Erythroblast (primary cell): Measurements from ENCODE around the gene VASH1.

ENCODE experiments used
- DNase-seq, 2 experiments: peaks; one replicate each; lab custom pipeline; 2025; lab: John Stamatoyannopoulos, UW
- GATA1 ChIP-seq: IDR thresholded peaks from 2 replicates; pipeline ENCODE4 v1.6.1; 2011; ENCODE audit warnings: low read depth, mild to moderate bottlenecking, control low read depth, low read length, moderate library complexity
- POLR2A ChIP-seq: IDR thresholded peaks from 2 replicates; pipeline ENCODE4 v1.6.1; 2011; ENCODE audit warnings: mild to moderate bottlenecking, low read length

The VASH1 gene

GRCh38 chr14:76806446-76806845 is 45.2 kb downstream of the VASH1 start:
- no peak for DNase-seq
- TF ChIP-seq POLR2A (no peak), GATA1 (no peak)

- no peak for DNase-seq
- no peak for TF ChIP-seq POLR2A
- TF ChIP-seq GATA1: no peak
Measured at GRCh38 chr14:76808011-76808410, 46.7 kb downstream of the VASH1 start.

DNA sequence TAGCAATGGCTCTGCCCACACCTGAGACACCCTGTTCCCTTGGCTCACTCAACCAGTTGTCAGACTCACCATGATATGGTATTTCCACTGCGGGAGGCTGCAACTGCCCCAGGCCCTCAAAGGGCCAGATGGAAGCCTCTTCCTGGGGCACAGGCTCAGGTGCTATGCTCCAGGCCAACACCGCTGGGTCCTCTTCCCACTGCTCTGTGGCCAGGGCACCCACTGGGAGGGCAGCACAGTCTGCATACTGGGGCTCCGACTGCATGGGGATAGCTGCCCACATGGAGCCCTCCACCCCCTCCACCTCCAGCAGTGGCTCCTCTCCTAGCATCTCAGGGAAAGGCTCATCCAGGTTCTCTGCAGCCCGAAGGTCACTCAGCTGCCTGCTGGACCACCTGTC is 47.7 kb downstream of the VASH1 start:
- TF ChIP-seq POLR2A (no peak), GATA1 (no peak)
- DNase-seq: no peak

GRCh38 chr14:76810525-76810924 is 49.3 kb downstream of the VASH1 start:
- peak in 1 of 2 experiments; percentile 32 for DNase-seq
- TF ChIP-seq GATA1: no peak
- TF ChIP-seq POLR2A: no peak

DNA sequence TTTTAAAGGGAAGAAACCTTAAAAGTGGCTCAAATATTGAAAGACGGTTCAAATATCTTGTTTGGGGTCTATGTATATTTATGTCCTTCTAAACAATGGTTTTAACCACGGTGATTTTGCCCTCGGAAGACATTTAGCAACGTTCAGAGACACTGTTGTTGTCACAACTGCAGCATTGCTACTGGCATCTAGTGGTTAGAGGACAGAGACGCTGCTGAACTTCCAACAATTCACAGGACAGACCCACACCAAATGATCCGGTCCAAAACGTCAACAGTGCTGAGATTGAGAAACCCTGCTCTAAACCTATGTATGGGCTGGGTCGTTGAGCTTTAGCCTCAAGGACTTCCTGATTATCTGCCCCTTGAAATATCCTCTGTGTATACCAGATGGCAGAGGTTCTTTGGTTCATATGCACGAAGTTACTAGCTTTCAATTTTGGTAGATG is 49.7 kb downstream of the VASH1 start:
- TF ChIP-seq POLR2A (no peak), GATA1 (no peak)
- DNase-seq: peak; percentile 47 to 48

DNA sequence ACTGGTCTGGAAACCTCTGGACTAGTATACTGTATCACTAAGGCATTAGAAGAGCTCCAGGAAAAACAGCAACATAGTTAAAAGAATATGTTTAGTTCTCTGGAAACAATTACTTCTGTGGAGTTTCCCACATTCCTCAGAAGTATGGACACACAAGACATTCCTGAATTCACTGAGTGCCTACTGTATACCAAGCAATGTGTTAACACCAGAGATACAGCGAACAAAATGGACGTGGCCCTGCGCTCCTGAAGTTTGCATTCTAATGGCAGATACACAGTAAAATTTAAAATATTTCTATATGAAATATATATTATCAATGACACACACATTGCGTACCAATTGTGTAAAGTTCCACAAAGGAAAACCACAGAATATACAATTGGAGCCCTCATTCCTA is 50.3 kb downstream of the VASH1 start:
- DNase-seq: peak; percentile 8 to 29
- TF ChIP-seq POLR2A: no peak
- TF ChIP-seq GATA1: no peak

DNA sequence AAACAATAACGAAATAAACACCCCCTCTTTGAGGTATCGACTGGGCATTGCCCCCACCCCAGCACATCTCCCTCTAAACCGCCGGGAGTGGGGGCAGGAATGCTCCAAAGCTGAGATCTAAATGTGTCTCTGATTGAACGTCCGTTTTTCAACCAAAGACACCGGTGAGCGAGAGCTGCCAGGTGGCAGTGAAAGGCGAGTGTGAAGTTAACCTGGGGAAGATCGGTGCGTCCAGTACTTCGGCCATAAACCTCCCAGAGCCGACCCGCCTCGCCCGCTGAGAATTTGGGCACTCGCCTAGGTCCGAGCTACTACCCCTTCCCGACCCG is 50.8 kb downstream of the VASH1 start:
- TF ChIP-seq POLR2A (no peak), GATA1 (no peak)
- no peak for DNase-seq

DNA sequence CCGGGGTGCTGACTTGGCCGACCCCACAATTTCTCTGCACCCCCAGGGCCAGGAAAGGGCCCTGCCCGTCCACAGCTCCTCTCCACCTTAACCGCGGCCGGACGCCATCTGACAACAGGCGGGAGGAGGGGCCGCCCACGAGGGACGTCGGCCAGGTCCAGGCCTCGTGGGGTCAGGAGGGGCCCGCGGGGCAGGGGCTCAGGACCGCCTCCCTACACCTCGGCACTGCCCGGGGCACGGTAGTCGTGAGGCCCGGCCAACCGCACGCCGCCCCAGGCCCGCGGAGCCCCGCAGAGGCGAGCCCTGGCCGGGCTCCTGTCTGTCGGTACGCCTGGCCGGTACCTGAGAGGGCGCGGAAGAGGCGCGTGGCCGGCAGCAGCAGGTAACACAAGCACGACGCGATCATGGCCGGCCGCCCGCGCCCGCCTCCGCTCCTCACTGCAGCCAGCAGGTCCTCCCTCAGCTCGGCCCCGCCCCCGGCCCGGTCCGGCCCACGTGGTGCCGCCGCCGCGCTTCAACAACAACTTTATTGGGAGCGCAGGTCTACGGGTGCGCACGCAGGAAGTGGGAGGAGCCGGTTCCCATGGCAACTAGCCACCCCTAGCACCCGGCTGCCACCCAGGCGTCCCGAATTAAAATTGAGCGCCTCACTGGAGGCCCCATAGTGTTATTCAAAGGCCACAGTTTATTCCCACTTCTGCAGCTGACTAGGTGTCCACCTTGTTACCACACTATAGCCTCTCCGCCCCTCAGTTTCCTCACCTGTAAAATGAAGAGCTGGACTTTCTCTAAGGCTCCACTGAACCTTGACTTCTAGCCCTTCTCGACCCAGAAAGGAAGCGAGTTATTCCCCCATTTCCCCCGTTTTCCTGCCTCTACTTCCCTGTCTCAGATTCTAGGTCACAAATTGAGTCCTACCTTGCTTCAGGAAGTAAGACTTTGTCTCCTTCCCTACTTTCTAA is 51.4 kb downstream of the VASH1 start, which contains the start of gene ANGEL1:
Gene ANGEL1 (minus strand): TSS at position 461 of the 962 bp plus-strand sequence. CDS start 55 bp downstream, at position 406.
- peak; percentile 96 to 97 for DNase-seq
- TF ChIP-seq GATA1 (no peak), POLR2A (peak; percentile 75)

DNA sequence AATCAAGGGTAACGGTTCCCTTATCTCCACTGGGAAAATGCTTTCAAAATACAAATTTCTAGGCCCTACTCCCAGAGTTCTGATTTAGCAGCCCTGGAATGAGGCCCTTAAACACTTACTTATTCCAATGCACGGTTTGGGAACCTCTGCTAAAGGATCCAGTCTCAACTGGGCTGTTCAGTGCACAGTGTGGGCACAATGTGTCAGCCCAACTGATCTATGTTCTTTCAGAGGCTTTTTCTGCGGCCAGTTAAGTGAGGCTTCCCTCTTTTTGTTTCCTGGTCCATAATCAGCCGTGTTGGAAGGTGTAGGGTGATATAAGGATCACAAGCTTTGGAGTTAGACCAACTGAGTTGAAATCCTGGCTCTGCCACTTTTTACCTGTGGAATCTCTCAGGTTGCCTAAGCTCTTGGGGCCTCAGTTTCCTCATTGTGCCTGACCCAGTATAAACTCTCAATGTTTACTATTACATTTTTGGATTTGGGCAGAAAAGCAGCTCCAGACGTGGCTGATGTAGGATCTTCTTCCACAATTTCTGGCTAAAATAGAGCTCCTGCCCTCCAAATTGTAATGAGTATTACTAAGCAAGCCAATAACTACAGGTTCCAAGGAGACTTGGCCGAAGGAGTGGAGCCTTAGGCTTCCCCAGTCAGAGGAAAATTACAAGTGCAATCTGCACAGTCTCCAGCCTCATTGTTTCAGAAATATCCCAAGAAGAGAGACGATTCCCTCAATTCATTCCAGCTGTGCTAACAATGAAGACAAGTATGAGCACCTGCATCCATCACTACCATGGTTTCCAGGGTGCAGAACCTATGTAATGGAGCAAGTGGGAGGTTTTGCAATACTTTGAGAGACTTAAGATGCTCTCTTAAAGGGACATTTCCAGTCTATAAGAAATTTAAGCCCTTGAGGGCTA is 53.7 kb downstream of the VASH1 start:
- no peak for DNase-seq
- TF ChIP-seq POLR2A: no peak
- TF ChIP-seq GATA1: no peak

GRCh38 chr14:76820700-76821099 is 59.4 kb downstream of the VASH1 start:
- TF ChIP-seq GATA1 (no peak), POLR2A (no peak)
- no peak for DNase-seq

GRCh38 chr14:76826122-76826521 is 64.9 kb downstream of the VASH1 start, which contains the start of gene LRRC74A:
LRRC74A (plus strand) TSS chr14:76826408; CDS start chr14:76826698, 290 bp downstream.
- TF ChIP-seq POLR2A (no peak), GATA1 (no peak)
- no peak for DNase-seq

DNA sequence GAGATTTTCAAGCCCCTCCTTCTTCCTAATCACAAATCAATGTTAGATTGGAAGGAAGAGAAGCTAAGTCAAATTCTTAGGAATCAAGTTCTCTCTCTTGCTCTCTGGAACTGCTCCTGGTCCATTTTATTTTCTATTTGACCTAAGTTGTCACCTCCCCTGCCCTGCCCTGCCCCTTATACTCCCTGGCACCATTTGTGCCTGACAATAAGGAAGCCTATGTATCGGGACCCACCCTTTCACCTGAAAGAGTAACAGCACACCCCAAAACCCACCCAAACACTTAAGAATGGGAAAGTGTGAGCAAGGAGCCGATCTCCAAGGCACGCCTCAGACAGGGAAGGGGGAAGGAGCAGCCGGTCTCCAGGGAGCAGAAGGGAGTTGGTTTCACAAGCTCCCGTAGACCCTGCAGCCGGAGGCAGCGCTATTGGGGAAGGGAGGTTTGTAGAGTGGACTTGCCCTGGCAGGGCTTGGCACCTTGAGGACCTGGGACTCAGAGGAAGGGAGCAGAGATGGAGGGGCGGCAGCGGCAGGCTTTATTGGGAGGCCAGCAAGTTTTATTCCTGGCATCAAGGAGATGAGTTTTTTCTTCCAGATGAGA is 66.5 kb downstream of the VASH1 start:
- no peak for TF ChIP-seq POLR2A
- no peak for TF ChIP-seq GATA1

More for the DNA sequence above, 66.5 kb downstream of the VASH1 start:
- DNase-seq: no peak
